ENCODE measurements around the gene ZFYVE27. TPM values are rescaled to one million over a fixed set of nuclear protein-coding genes. Genes with fewer than 3 reads are reported as not detected.

ZFYVE27 gene
- total and polyA plus RNA-seq, 10 of the 15 experiments (the other 5 are each of a cell fraction or from before 2014, with no cell fraction given) = 1.1 to 28.9 (median 21.4) TPM

GRCh38 chr10:97705006-97705670, 31.8 kb upstream of the ZFYVE27 start:
- H3K9ac ChIP-seq (ENCODE audit: control insufficient read depth, insufficient read depth, low read length) = no peak overlapping the region
- RAD21 ChIA-PET (ENCODE audit: unreplicated experiment) = interaction anchor here (0.5 to 1.8 kb wide), 3 partner anchors 23 to 31 kb away, joined by 3 to 4 read pairs (median 3); no protein-coding TSS in a partner anchor
- DNase-seq (ENCODE audit: low read depth, low spot score) = no peak
- H3K27me3 ChIP-seq (replicated peaks in 1 of 2; ENCODE audit: control insufficient read depth in 2 of 2, insufficient read depth in 2 of 2, low read length in 1 of 2) = no peaks in the 10 kb centered on the region; a peak in 2 of 4 replicates
- WGBS (ENCODE audit: insufficient coverage, insufficient replicate concordance, low lambda C conversion rate, missing lambda C conversion rate) = 7% methylated on average over 3 of the region's 3 CpGs
- SMC1A ChIA-PET (ENCODE audit: uncharacterized antibody, unreplicated experiment) = interaction anchor here (1.1 to 6.4 kb wide), 3 partner anchors 21 to 31 kb away, joined by 3 to 38 read pairs (median 4); partner anchors contain the start of genes AVPI1 and ZFYVE27
- no peaks in the 10 kb centered on the region for H3K4me1 ChIP-seq (ENCODE audit: control insufficient read depth, insufficient read depth, low read length)
- CTCF ChIA-PET = interaction anchor here (2.1 to 14.9 kb wide), 3 partner anchors 18 to 39 kb away, joined by 8 to 416 read pairs (median 115); partner anchors contain the start of genes AVPI1 and ZFYVE27
- ATAC-seq = no peak
- TF ChIP-seq IRF3 (IDR thresholded peaks at IDR 0.05) = no peak
- TF ChIP-seq SREBF1 (IDR thresholded peaks at IDR 0.05; ENCODE audit: low read length) = no peak
- TF ChIP-seq SRF (IDR thresholded peaks at IDR 0.05; ENCODE audit: low read depth in 2 of 2, low read length in 2 of 2) = no peak
- no peak for TF ChIP-seq TCF12 (IDR thresholded peaks at IDR 0.05; ENCODE audit: low read depth, low read length)
- no peak for TF ChIP-seq ZBED1 (IDR thresholded peaks at IDR 0.05; ENCODE audit: borderline replicate concordance)
- no peak for TF ChIP-seq ZBTB11 (CRISPR knock-in tag; IDR thresholded peaks at IDR 0.05)
- TF ChIP-seq TCF7 (IDR thresholded peaks at IDR 0.05; ENCODE audit: borderline replicate concordance) = no peak
- TF ChIP-seq CREB1 (IDR thresholded peaks at IDR 0.05; ENCODE audit: low read depth) = no peak
- TF ChIP-seq BCL11A (IDR thresholded peaks at IDR 0.05; ENCODE audit: low read depth, low read length) = no peak
- intact Hi-C loops (cut with micrococcal nuclease; ENCODE audit: unreplicated experiment) = loop anchor here (5.0 to 10.0 kb wide), 2 partner anchors 162 to 340 kb away; no protein-coding TSS in a partner anchor
- H3K4me3 ChIP-seq = no peak overlapping the region
- no peaks in the 10 kb centered on the region for H3K36me3 ChIP-seq (ENCODE audit: control insufficient read depth in 2 of 2, insufficient read depth in 2 of 2, low read length in 1 of 2)
- BruUV-seq (replicated peaks) = no TSS peak
- no peak overlapping the region for H3K27ac ChIP-seq (ENCODE audit: control insufficient read depth, insufficient read depth)
- no peak overlapping the region for H2AFZ ChIP-seq (ENCODE audit: control insufficient read depth, low read depth, low read length)
- no peaks in the 10 kb centered on the region for H3K9me3 ChIP-seq (replicated peaks; ENCODE audit: control insufficient read depth, insufficient read depth, low read length)
- in situ Hi-C loops (cut with MboI) = no loop called here
- POLR2A ChIA-PET = interaction anchor here (0.6 kb wide), 1 partner anchor 28 kb away, joined by 3 read pairs; no protein-coding TSS in a partner anchor
- no peaks in the 10 kb centered on the region for H3K79me2 ChIP-seq (ENCODE audit: control insufficient read depth, insufficient read depth, low read length)
- H3K4me2 ChIP-seq (ENCODE audit: control insufficient read depth, insufficient read depth) = no peak overlapping the region
- no peaks in the 10 kb centered on the region for H4K20me1 ChIP-seq (ENCODE audit: control insufficient read depth, insufficient read depth)
- no peak for FAIRE-seq
